RPMI7951 (cell line): ENCODE data around the gene CEACAM20. TPM values are rescaled to one million over a fixed set of nuclear protein-coding genes. Genes with fewer than 3 reads are reported as not detected.
"Not testable (repeated sequence)": the region's sequence is repeated elsewhere in the genome, so short reads cannot be mapped to it uniquely, and the experiment has no call there.

Experiments used
- DNase-seq: peaks from one replicate; pipeline ENCODE4 v3.0.0-alpha.2; 2012; ENCODE audit warnings: low read depth
- total RNA-seq: library from RNA; depleted of rRNA; stranded (reverse); fragments of >200 nt; shearing (Covaris generic); gene quantifications from 2 replicates; pipeline ENCODE4 v1.2.3, GENCODE V29; 2014

Gene CEACAM20
- total RNA-seq, 1 experiment from 2014 or later, result not detected

DNA sequence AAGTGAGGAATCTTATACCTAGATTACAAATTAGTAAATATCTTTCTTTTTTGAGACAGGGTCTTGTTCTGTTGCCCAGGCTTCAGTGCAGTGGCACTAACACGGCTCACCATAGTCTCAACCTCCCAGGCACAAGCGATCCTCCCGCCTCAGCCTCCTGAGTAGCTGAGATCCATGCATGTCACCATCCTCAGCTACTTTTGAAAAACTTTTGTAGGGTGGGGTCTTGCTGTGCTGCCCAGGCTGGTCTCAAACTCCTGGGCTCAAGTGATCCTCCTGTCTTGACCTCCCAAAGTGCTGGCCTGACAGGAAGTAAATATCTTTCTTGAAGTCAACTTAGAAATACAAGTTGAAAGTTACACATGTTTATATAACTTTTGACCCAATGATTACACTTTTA is 20.0 kb upstream of the CEACAM20 start:
- no peak for DNase-seq

GRCh38 chr19:44548736-44549135 is 19.3 kb upstream of the CEACAM20 start:
- DNase-seq, result peak; percentile 75

GRCh38 chr19:44544031-44544430 is 14.6 kb upstream of the CEACAM20 start:
- no peak for DNase-seq

DNA sequence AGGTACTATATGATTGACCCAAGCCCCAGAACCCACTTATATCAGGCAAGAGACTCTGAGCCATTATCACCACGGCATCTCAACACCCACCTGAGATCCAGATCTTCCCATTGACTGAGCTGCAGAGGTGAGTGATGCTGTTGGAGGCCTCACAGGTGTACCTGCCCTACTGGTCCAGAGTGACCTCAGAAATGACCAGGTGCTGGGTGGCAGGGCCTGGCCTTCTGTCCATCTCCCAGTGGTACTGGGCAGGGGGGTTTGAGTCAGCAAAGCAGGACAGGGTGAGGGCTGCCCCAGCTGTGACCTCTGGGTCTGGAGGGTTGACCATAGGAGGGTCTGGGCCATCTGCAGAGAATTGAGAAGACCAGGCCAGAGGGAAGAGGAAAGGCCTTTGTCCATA is 13.2 kb upstream of the CEACAM20 start:
- no peak for DNase-seq

DNA sequence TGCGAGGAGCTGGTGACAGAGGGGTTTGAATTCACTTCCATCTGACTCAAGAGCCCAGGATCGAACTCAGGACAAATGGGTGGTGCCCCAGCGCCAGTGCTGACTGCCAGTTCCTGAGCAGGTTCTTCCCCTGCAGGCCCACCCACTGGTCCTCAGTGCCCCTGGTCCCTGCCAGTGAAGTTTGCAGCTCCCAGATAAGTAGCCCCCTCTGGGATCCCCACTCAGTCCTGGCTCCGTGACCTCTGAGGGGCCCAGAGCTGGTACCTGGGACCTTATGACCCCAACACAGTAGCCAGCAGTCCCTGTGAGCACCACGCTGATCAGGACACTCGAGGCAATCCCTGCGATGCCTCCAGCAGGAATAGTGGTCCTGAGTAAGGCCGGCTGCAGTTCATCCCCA is 11.3 kb upstream of the CEACAM20 start:
- no peak for DNase-seq

DNA sequence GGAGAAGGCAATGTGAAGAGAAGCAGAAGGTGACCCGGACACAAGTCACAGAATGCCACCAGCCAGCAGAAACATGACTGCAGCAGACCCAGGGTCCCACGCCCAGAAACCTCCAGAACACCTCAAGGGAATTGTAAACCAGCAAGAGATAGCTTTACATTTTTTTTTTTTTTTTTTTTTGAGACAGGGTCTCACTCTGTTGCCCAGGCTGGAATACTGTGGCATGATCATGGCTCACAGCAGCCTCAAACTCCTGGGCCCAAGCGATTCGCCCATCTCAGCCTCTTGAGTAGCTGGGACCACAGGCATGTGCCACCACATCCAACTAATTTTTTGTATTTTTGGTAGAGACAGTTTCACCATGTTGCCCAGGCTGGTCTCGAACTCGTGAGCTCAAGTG is 10.5 kb upstream of the CEACAM20 start:
- DNase-seq, result no peak

DNA sequence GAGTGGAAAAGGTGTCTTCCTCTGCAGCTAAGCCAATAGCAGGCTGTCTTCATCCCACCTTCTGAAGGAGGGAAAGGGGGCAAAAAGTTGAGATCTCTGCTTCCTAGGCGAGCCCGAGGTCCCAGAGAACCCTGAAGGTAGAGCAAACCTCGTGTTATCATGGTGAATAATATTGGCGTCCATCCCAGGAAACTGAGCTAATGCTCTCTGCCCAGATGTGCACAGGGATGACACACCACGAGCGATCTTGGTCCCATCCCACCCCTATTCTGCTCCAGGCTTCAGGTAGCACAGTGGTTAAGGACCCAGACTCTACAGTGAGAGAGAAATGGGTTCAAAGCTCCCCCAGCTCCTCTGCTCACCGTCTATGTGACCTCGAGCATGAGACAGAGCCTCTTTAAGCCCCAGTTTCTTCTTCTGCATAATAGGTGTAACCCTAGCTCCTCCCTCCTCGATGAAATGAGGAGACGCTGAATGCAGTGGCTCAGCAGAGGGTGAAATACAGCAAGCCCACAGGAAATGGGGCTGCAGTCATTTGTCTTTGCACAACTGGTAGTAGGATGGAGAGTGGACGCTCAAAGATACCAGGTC is 9.9 kb upstream of the CEACAM20 start:
- peak; percentile 49 for DNase-seq

GRCh38 chr19:44535361-44535760 is 5.9 kb upstream of the CEACAM20 start:
- DNase-seq, result not testable (repeated sequence)

GRCh38 chr19:44532819-44533218 is 3.3 kb upstream of the CEACAM20 start:
- DNase-seq, result no peak

DNA sequence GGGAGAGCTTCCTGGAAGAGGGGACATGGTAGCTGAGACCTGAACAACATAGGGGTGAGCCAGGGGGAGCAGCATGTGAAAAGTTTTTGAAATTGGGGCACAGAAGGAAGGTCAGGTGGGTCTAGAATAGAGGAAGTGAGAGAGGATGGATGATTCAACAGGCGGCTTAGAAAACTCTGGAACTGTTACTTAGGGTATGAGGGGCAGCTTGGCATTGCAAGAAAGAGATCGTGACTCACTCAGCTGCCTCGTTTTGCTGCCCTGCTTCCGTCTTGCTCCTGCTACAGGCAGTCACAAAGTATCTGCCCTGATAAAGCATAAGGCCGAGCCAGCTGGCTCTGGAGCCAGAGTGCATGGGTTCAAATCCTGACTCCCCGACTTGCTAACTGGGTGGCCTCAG is 1.3 kb upstream of the CEACAM20 start:
- peak; percentile 61 for DNase-seq

GRCh38 chr19:44527554-44527953 is 1.9 kb downstream of the CEACAM20 start:
- no peak for DNase-seq

DNA sequence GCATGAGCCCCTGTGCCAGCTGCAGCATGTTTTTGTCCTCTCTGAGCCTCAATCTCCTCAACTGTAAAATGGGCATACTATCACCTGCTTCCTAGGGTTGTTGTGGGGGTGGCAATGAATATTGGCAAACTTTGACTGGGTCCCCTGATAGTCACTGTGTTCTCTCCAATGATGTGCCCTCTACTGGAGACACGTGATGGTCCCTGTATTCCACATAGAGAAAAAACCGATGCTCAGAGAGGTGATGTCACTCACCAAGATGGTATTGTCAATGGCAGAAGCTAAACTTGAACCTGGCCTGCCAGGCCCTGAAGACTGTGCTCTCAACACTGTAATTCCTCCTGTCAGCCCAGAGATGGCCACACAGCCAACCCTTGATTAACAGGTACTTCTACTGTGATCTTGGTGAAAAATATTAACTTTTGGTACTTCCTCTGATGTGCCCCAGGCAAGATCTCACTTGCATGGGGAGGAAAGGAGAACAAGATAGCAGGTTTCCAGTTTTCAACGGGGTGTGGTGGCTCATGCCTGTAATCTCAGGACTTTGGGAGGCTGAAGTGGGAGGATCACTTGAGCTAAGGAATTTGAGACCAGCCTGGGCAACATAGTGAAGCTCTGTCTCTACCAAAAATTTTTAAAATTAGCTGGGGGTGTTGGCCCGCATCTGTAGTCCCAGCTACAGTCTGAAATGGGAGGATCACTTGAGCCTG is 3.6 kb downstream of the CEACAM20 start:
- no peak for DNase-seq

GRCh38 chr19:44521370-44521769 is 8.1 kb downstream of the CEACAM20 start:
- no peak for DNase-seq

DNA sequence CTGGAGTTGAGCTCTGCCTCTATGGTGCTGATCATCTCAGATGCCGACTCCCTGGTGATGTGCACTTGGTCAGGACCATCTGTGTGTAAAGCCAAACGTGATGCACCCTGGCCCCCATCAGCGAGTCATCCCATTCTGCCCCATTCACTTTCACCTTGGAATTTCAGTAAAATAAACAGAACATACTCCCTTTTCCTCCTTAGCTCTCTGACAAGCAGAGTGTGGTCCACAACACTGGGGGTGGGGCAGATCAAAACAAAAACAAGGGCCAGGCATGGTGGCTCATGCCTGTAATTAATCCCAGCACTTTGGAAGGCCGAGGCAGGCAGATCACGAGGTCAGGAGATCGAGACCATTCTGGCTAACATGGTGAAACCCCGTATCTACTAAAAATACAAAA is 12.3 kb downstream of the CEACAM20 start:
- no peak for DNase-seq

DNA sequence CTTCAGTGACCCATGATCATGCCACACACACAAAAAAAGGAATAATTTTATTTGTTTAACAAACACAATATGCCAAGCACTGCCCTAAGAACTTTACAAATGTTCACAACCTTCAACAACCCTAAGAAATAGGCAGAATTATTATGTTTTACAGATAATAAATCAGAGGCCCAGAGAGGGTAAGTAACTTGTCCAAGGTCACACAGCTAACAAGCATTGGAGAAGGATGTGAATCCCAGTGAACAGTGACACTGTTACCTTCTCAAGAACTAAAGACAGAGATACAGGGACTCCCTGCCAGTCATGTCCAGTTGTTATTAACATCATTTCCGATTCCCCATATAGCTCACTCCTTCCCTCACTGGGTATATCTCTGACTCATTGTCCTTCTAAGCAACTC is 13.6 kb downstream of the CEACAM20 start:
- no peak for DNase-seq

DNA sequence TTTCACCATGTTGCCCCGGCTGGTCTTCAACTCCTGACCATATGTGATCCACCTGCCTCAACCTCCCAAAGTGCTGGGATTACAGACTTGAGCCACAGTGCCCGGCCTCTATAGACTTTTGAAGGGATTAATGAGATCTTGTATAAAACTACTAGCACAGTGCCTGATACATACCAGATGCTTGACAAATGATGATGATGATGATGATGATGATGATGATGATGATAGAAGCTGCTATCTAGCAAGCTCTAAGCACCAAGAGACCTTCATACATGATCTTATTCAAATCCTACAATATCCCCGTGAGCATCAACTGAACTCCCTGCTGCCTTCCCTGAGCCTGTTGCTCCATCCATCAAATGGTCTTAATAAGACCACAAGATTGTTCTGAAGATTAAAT is 14.4 kb downstream of the CEACAM20 start:
- no peak for DNase-seq

DNA sequence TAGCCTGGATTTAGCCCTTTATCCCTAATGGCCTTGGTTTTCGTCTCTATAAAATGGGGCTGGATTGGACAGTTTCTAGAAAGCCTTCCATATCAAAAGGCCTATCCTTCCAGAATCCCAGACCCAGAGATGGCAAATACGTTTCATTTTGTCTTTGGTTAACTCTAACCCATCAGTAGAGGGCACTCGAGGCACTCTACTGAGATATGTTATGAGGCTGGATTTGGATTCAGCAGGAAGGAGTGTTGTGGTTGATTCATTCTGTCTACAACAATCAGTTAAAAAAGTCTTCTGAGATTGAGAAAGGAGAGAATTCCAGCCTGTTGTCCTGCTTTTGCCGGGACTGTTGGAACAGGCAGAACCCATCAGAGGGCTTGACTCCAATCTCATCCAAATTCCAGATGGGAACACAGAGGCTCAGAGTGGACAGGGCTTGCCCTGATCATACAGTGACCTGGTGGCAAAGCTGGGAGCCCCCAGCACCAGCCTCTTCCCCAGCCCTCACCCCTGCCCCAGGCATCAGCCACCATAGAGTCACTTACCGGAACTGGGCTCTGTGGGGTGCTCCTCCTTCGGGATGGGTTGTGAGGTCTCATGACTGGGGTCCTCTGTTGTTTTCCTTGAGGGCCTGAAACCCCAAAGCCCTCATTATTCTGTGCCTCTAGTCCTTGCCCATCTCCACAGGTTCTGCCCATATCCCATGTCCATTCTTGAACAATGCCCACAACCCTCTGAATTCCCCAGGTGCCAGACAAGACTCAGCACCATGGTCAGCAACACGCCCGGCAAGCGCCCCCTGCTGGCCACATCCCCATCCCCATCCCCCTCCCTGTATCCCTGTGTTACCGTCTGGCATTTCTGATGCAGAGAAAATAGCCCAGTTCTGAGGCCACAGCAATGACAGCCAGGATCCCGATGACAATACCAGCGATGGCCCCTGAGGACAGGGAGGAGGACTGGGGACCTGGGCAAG is 16.9 kb downstream of the CEACAM20 start:
- DNase-seq, result peak; percentile 63

GRCh38 chr19:44509478-44509877 is 20.0 kb downstream of the CEACAM20 start:
- no peak for DNase-seq

- peak; percentile 94 for DNase-seq
Observed at GRCh38 chr19:44499962-44500949, 29.2 kb downstream of the CEACAM20 start, which contains the start of gene ZNF180. ZNF180 (minus strand) TSS chr19:44500522; CDS start chr19:44497334, 3,188 bp downstream.

DNA sequence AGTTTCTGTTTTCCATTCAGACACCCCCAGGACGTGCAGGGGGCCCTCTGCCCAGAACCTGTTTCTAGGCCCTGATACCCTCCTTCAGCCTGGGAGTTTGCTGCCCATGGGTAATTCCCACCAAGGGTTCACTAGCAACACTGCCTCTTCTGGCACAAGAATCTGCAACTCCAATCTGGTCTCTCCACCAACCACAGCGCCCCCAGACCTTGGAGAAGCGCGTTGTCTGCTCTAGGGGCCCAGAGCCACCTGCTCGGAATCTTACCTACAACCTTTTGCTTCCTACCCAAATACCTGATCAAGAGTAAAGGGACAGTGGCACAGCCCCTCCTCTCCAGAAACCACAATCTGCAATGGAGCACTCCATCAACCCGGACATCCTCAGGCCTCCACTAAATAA is 29.9 kb downstream of the CEACAM20 start:
- no peak for DNase-seq

- DNase-seq, result no peak
Observed at GRCh38 chr19:44498988-44499387, 30.5 kb downstream of the CEACAM20 start.
